HuH-7.5 (cell line): ENCODE measurements around the gene BLOC1S5.
A peak's percentile ranks its signal among the peaks of the same experiment; 100 is the strongest.
"Not testable (repeated sequence)": the region's sequence is repeated elsewhere in the genome, so short reads cannot be mapped to it uniquely, and the experiment has no call there.

ENCODE experiments used
- DNase-seq: peaks from one replicate; pipeline ENCODE4 v3.0.0; 2011; ENCODE audit warnings: low spot score

The BLOC1S5 gene

DNA sequence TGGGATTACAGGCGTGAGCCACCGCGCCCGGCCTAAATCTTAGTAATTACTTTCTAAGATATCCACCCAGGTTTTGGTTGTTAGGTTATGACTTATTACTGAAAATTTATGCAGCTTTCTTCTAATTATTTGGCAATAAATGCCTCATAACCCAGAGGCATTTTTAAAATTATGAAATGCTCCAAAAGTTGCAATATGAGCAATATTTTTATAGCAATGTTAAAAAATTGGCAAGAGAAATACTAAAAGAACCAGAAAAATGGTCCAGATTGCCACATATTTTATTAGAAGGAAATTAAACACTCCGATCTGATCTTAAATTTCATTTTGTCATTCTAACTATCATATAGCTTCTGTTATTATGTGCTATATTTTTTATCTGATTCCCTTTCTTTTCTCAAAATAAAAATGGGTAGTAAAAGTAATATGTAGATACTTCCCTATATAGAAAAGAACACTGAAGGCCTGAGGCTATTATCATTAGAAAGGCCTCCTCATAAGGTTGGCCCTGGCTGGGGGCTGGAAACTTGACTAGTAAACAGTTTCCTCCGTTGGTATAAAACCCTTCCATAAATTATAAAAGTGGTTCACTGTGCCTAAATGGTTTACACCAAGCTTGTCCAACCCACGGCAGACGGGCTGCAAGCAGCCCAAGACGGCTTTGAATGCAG is 22.1 kb downstream of the BLOC1S5 start:
- DNase-seq: no peak

DNA sequence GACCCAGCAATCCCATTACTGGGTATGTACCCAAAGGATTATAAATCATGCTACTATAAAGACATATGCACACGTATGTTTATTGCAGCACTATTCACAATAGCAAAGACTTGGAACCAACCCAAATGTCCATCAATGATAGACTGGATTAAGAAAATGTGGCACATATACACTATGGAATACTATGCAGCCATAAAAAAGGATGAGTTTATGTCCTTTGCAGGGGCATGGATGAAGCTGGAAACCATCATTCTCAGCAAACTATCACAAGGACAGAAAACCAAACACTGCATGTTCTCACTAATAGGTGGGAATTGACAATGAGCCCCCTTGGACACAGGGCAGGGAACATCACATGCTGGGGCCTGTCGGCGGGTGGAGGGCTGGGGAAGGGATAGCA is 30.1 kb downstream of the BLOC1S5 start:
- DNase-seq: not testable (repeated sequence)

DNA sequence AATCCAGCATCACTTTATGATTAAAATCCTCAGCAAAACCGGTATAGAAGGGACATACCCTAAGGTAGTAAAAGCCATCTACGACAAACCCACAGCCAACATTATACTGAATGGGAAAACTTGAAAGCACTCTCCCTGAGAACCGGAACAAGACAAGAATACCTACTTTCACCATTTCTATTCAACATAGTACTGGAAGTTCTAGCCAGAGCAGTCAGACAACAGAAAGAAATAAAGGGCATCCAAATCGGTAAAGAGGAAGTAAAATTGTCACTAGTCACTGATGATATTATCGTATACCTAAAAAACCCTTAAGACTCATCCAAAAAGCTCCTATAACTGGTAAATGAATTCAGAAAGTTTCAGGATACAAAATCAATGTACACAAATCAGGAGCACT is 33.3 kb downstream of the BLOC1S5 start:
- DNase-seq: no peak

- DNase-seq: no peak
Observed at GRCh38 chr6:8029243-8029870, 34.8 kb downstream of the BLOC1S5 start.

DNA sequence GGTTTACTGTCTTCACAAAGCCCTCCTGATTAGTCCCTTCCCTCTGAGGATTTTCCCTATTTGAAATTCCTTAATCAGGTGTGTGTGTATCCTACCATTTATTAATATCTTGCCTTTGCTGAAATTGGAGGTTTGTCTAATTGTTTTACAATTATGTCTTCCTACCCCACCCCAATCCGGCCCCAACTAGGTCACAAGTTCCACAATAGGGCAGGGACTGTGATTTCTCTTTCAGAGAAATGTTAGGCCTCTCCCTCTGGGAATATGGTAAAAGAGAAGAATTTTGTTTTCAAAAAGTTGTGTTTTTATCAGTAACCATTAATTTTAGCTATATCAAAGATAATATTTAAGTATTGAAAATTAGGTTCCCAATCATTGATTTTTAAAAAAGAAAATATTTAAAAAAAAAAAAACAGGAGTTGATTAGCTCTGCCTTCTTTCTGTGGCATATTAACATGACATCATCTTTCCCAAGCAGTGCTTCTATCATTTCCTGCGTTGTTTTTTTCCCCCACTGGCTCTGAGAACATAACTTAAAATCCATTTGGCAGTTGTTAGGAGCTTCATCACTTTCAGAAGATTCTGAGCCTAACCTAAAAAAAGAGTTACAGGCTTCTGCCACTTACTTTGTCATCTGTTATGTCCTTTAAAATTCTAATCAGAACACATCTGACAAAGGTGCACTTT is 36.1 kb downstream of the BLOC1S5 start:
- DNase-seq: no peak

GRCh38 chr6:8026800-8027199 is 37.4 kb downstream of the BLOC1S5 start:
- no peak for DNase-seq

DNA sequence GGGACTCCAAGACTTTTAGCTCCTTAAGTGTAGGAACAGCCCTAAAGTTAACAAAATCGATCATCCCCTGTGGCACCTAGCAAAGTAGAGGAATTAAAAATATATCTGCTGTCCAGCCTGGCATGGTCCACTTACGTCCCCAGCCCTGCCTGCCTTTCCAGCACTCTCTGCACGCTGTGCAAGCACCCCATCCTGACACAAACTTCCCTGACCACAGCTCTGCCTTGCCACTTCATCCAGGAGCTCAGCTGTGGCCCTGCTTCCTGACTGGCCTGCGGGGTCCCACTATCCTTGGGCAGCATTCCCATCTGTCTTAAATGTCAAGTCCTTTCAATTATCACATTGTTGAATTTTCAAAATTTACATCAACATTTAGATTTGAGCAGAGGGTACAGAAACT is 39.0 kb downstream of the BLOC1S5 start:
- no peak for DNase-seq

DNA sequence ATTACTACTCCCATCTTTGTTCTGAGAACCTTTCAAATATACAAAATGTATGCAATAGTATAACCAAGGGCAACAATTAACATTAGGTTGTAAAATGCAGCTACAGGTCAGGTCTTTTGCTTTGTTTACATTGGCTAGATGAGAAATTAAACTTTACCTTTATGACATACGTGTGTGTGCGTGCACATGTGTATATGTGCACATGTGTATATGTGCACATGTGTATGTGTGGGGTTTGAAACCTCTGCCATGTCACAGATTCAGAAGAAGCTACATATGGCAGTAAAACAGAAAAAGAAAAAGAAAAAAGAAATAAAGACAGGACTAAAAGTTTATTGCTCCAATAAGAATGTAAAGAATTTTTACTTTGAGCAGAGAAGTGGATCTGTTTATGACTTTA is 40.6 kb downstream of the BLOC1S5 start:
- no peak for DNase-seq

DNA sequence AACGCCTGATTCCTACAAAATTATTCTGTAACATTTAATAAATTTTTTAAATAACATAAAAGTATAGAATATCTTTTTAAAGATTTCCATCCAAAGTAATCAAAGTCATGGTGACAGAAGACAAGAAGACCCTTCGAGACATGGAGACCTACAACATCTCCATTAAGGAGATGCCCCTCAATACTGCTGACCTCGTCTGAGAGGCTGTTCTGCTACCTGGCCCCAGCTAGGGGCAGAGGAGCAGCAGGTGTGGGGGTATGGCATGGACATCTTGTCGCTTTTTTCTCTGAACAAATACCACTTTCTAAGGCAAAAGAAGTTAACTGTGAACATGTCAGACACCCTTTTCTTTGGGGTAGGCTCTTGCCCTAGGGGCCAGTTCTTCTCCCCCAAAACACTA is 44.1 kb downstream of the BLOC1S5 start:
- DNase-seq: no peak

- no peak for DNase-seq
Observed at GRCh38 chr6:8017705-8018104, 46.5 kb downstream of the BLOC1S5 start.

DNA sequence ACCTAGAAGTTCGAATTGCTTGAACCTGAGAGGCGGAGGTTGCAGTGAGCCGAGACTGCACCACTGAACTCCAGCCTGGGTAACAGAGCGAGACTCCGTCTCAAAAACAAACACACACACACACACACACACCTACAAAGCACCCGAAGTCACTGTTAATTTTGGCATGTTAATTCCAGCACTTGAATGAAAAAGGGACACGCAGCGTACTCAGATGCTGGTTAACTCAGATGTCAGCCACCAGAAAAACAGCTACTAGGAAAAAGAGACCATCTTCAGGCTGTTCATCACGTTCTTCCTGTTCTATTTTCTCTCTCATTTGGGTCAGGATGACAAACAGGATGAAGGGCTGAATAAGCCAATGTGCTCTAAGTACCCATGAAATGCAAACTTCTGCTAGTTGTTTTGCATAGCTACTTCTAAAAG is 46.9 kb downstream of the BLOC1S5 start:
- no peak for DNase-seq

- DNase-seq: no peak
Observed at GRCh38 chr6:8014947-8015346, 49.2 kb downstream of the BLOC1S5 start.

DNA sequence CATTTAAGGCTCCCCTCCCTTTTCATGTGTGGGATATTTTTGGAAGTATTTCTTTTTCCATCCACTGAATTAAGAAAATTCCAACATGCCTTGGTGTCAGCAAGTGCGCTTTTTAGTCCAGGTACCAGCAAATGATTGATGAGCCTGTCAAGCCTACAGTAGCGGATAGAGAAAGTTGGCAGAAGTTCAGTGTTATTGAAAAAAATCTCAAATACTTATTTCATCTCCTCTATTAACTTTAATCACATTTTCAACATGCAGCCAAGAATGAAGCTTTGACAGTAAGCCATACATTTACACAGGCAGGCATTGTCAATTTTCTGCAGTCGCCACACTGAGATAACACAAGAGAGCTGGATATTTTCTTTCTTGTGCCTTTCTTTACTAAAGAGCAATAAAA is 50.4 kb downstream of the BLOC1S5 start:
- no peak for DNase-seq

DNA sequence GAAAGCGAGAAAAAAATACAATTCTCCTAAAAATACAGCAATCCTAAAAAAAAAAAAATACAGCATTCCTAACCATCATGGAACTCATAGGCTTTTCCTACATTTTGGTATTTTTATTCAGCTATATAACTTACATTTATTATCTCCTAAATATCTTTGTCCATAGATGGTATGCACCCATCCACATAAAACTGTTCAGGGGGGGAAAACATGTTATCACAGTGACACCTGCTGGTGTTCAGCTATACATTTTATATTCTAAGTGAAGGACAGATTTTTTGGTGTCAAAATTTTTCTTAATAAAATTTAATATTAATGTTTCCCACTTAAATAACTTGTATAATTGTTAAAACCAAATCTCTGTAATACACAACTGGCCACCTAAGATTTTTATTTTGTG is 58.0 kb downstream of the BLOC1S5 start:
- DNase-seq: peak; percentile 29

DNA sequence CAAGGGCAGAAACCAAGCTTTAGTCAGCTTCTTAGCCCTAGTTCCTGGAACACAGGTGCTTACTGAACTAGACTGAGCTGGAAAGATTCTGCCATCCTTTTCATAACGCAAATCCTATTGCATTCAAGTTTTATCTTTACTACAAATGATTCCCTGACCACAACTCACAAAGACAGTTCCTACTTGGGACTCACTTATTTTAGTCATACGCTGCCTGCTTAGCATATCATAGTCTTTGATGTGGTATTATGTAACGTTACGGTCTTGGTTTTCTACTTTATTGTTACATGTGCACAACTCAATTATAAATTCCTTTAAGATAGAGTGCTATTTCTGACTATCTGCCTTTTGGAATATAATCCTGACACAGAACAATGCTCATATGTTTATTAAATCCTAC is 59.1 kb downstream of the BLOC1S5 start:
- DNase-seq: no peak

DNA sequence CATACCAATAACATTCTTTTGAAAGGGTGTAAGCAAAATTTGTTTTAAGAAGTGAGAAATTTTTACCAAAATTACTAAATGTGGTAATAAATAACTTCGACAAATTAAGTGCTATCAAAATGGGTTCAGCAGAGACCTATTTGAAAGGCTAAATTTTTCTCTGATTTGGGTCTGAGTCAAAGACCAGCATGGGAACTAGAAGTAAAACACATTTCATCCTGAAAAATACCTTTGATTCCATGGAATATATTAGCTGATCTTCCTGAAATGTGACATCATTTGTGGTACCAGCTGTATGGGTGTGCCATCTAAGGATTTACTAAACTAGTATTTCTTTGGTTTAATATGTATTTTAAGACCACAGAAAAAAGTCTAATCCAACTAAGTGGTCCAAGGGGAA is 63.6 kb downstream of the BLOC1S5 start:
- no peak for DNase-seq

GRCh38 chr6:8000188-8000596 is 64.0 kb downstream of the BLOC1S5 start:
- no peak for DNase-seq

DNA sequence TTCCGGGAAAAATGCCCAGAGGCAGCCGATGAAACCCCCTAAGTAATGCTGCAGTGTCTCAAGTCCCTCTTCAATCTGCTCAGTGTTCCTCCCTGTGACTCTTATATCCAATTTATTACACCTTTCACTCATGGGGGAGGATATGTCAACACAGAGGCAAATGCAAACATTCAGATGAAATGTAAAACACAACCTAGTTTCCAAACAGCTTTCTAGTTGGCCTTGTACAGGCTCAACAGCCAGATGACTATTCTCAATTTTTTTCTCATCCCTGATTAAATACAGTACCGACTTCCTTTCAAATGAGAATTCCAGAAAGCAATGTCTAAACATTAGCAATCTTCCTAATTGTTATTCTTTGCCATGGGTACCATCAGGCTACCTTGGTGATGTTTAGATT is 65.0 kb downstream of the BLOC1S5 start:
- DNase-seq: no peak

DNA sequence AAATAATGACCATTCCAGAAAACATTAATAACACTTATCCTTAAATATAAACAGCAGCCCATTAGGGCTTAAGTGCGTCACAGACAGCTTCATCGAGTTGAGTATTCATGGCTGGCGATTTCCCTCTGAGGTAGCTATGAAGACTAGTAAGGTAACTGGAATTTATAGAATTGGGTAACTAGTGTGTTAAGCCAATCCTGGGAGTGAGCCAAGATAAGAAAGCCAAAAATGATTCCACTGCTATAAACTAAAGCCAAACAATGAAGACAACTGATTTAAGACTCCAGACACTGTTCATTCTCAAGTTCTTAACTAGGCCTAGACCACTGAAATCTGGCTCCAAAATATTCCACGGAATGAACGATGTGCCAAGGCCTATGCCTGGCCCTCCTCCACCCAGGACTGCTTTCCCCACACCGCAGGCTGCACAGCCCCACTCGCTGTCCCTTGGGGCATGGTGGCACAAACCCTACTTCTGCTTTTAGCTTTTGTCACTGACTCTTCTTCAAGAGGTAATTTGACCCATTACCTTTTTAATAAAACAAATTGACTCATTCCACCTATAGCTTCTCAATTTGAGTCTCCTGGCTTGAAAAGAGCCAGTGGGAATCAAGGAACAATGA is 66.0 kb downstream of the BLOC1S5 start:
- no peak for DNase-seq

DNA sequence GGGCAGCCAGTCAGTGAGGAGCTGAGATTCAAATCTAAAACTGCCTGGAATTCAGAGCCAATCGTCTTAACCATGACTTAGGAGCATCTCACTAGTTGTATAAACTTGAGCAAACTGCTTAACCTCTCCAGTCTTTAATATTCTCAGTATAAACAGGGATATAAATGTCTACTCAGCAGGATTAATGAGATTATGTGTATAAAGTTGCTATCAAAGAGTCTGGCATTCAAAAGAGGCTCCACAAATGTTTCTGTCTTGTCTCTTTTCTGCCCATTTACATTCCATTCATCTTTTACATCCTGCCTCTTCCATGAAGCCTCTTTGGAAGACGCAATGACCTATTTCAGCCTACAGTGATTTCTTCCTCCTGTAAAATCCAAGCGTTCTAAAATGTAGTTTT is 66.9 kb downstream of the BLOC1S5 start:
- no peak for DNase-seq

DNA sequence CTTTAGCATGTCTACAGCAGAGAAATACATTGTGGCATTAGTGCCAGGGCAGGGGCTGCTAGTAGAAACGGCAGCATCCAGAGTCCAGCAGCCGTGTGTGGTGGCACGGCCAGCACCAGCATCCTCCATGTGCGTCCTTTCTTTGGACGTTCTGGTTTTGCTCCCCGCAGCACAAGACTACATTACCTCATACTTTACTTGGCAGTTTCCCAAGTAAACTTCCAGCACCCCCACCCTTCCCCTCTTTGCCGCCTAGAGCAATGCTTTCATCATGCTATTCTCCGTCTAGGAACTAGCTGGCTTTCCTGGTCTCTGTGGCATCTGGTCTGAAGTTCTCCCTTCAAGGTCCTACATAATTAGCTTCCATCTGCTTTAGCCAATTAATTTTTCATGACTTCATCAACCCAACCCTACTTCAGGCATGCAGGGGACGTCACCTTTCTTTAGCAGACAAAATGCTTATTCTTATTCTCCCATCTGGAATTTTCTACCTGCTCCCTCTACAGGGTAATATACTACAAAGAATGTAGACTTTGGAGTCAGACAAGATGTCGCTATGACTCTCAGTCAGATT is 67.6 kb downstream of the BLOC1S5 start:
- DNase-seq: no peak

GRCh38 chr6:7993952-7994351 is 70.2 kb downstream of the BLOC1S5 start:
- no peak for DNase-seq

DNA sequence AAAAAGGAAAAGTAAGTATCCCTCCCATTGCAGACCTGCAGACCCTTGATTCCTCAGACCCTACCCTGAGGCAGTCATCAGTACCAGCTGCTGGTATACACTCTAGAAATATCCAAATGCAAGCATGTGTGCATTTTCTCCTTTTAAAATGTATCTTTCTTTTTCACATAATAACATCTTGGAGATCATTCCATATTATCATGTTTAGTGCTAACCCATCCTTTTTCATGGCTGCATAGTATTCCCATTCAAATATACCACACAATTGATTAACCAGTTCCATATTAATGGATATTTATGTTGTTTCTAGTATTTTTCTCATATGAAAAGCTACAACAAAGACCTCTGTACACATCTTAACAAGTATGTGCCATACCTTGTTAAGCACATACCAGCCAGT is 70.8 kb downstream of the BLOC1S5 start:
- DNase-seq: no peak
